Esophagus (tissue), 2 donors: ENCODE data around the gene PAIP2. TPM values are rescaled to one million over a fixed set of nuclear protein-coding genes. Genes with fewer than 3 reads are reported as not detected.
"Not testable (repeated sequence)": the region's sequence is repeated elsewhere in the genome, so short reads cannot be mapped to it uniquely, and the experiment has no call there.

ENCODE experiments used
- H3K27ac ChIP-seq, 2 donors: one replicate each; pipeline ENCODE4 v1.5.1; 2013; ENCODE audit warnings: low read depth in 2 of 2, mild to moderate bottlenecking in 2 of 2, inconsistent platforms in 1 of 2, low read length in 1 of 2, moderate library complexity in 1 of 2
- H3K27me3 ChIP-seq, 2 donors: one replicate each; pipeline ENCODE4 v1.6.1; 2013; ENCODE audit warnings: low read length in 2 of 2, control low read depth in 1 of 2, mild to moderate bottlenecking in 1 of 2; ENCODE audit not compliant: insufficient read depth in 2 of 2, control insufficient read depth in 1 of 2
- H3K36me3 ChIP-seq, 2 donors: one replicate each; pipeline ENCODE4 v1.6.1; 2013; ENCODE audit warnings: low read length in 1 of 2; ENCODE audit not compliant: control insufficient read depth in 2 of 2, insufficient read depth in 2 of 2
- H3K4me1 ChIP-seq, 2 donors: one replicate each; pipeline ENCODE4 v1.6.1; 2013; ENCODE audit warnings: low read length in 1 of 2; ENCODE audit not compliant: control insufficient read depth in 2 of 2, insufficient read depth in 2 of 2
- H3K4me3 ChIP-seq, 2 donors: one replicate each; pipeline ENCODE4 v1.5.1; 2013; ENCODE audit warnings: low read length in 2 of 2, mild to moderate bottlenecking in 2 of 2, low read depth in 1 of 2, moderate library complexity in 1 of 2
- H3K9me3 ChIP-seq, 2 donors: one replicate each; pipeline ENCODE4 v1.6.1; 2013; ENCODE audit warnings: mild to moderate bottlenecking in 2 of 2, low read depth in 1 of 2, low read length in 1 of 2, moderate library complexity in 1 of 2; ENCODE audit not compliant: control insufficient read depth in 2 of 2, insufficient read depth in 1 of 2
- WGBS, 2 donors: extraction: QIAGEN DNeasy Blood & Tissue Kit; methylation state at CpG; one replicate each; pipeline ENCODE4 v1.1.7; 2013; 5-methylcytosine and 5-hydroxymethylcytosine counted together
- polyA plus RNA-seq, 2 donors: library from polyadenylated mRNA; stranded (reverse); fragments of 200-250 nt; gene quantifications; one replicate each; pipeline ENCODE4 v1.2.3, GENCODE V29; 2013
- donor health status: healthy with polysubstance abuse.
- donor health status: Bipolar disorder and iron deficiency.

PAIP2 gene
- polyA plus RNA-seq, 2 donors = 37.4 to 53.6 TPM

DNA sequence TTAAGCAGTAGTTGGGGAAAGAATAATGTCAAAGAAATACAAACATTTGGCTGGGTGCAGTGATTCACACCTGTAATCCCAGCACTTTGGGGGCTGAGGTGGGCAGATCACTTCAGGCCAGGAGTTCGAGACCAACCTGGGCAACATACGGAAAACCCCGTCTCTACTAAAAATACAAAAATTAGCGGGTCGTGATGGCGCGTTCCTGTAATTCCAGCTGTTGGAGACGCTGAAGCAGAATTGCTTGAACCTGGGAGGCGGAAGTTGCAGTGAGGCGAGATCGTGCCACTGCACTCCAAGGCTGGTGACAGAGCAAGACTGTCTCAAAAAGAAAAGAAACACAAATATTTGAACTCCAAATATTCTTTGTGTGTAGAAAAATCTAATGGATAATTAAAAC lies 43.4 kb upstream of the PAIP2 start:
- Histone ChIP-seq H3K4me1 (peaks cover 2 to 5% of the 10 kb centered on the region in 2 donors), H3K9me3 (no peaks in the 10 kb centered on the region), H3K27ac (peak overlapping the region in 1 of 2 donors; percentile 16), H3K27me3 (no peaks in the 10 kb centered on the region), H3K36me3 (no peaks in the 10 kb centered on the region), H3K4me3 (no peak overlapping the region)
- WGBS, 2 donors = 46 to 48% methylated on average over 11 of the region's 11 CpGs

GRCh38 chr5:139299486-139299885 lies 42.2 kb upstream of the PAIP2 start:
- H3K9me3 ChIP-seq = no peaks in the 10 kb centered on the region
- H3K27ac ChIP-seq = no peak overlapping the region
- WGBS, 2 donors = 43 to 44% methylated on average over 4 of the region's 4 CpGs
- H3K4me1 ChIP-seq = peaks cover 2 to 10% of the 10 kb centered on the region in 2 donors
- no peaks in the 10 kb centered on the region for H3K27me3 ChIP-seq
- H3K4me3 ChIP-seq = no peak overlapping the region
- no peaks in the 10 kb centered on the region for H3K36me3 ChIP-seq

DNA sequence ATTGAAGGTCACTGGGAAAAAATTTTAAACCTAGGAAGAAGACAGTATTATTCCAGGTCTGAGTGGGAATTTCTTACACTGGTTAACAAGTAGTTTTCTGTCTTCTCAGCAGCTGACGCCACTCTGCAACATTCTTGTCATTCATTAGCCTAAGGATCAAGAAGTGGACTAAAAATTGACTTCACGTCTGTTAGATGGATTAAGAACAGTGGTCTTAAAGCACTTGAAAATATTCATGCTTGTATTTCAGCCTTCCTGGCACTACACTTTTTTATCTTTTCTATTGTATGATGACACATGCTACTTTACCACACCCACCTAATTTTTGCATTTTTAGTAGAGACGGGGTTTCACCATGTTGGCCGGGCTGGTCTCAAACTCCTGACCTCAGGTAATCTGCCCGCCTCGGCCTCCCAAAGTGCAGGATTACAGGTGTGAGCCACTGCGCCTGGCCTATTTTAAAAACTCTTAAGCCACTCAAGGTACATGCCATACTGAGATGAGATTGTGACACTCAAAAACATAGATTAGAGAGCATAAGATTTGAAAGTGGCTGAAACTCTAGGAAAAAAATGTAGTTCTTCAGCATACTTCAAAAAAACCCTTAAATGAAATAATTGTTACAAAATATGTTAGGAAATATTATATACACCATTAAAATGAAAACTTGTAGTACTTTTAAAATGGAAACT lies 39.7 kb upstream of the PAIP2 start:
- H3K36me3 ChIP-seq = no peaks in the 10 kb centered on the region
- 53 to 55% methylated on average over 7 of the region's 7 CpGs for WGBS, 2 donors
- no peak overlapping the region for H3K27ac ChIP-seq
- H3K27me3 ChIP-seq = no peaks in the 10 kb centered on the region
- no peaks in the 10 kb centered on the region for H3K9me3 ChIP-seq
- peaks cover 2 to 6% of the 10 kb centered on the region in 2 donors for H3K4me1 ChIP-seq
- no peak overlapping the region for H3K4me3 ChIP-seq

- WGBS, 2 donors = 26 to 33% methylated on average over 3 of the region's 3 CpGs
Measured at GRCh38 chr5:139304391-139305324, 37.0 kb upstream of the PAIP2 start.

GRCh38 chr5:139306197-139306596 lies 35.5 kb upstream of the PAIP2 start:
- Histone ChIP-seq H3K27me3 (no peaks in the 10 kb centered on the region), H3K9me3 (no peaks in the 10 kb centered on the region), H3K4me1 (peaks cover 0 to 7% of the 10 kb centered on the region in 2 donors), H3K36me3 (no peaks in the 10 kb centered on the region), H3K27ac (no peak overlapping the region), H3K4me3 (no peak overlapping the region)
- 14 to 24% methylated on average over 1 of the region's 1 CpG for WGBS, 2 donors

More at GRCh38 chr5:139304391-139305324, 37.0 kb upstream of the PAIP2 start:
- no peaks in the 10 kb centered on the region for H3K9me3 ChIP-seq
- H3K4me3 ChIP-seq = no peak overlapping the region
- H3K27me3 ChIP-seq = no peaks in the 10 kb centered on the region
- no peaks in the 10 kb centered on the region for H3K36me3 ChIP-seq
- no peak overlapping the region for H3K27ac ChIP-seq
- H3K4me1 ChIP-seq = peaks cover 2 to 8% of the 10 kb centered on the region in 2 donors

- 56 to 64% methylated on average over 3 of the region's 3 CpGs for WGBS, 2 donors
- no peak overlapping the region for H3K4me3 ChIP-seq
- H3K27ac ChIP-seq = no peak overlapping the region
- H3K9me3 ChIP-seq = no peaks in the 10 kb centered on the region
- H3K4me1 ChIP-seq = peaks cover 0 to 7% of the 10 kb centered on the region in 2 donors
- H3K27me3 ChIP-seq = no peaks in the 10 kb centered on the region
- H3K36me3 ChIP-seq = no peaks in the 10 kb centered on the region
Measured at GRCh38 chr5:139306628-139307379, 34.9 kb upstream of the PAIP2 start.

- no peaks in the 10 kb centered on the region for H3K9me3 ChIP-seq
- peaks cover 0 to 5% of the 10 kb centered on the region in 2 donors for H3K4me1 ChIP-seq
- no peaks in the 10 kb centered on the region for H3K36me3 ChIP-seq
- no peak overlapping the region for H3K4me3 ChIP-seq
- no peak overlapping the region for H3K27ac ChIP-seq
- H3K27me3 ChIP-seq = no peaks in the 10 kb centered on the region
Measured at GRCh38 chr5:139308797-139309196, 32.9 kb upstream of the PAIP2 start.

DNA sequence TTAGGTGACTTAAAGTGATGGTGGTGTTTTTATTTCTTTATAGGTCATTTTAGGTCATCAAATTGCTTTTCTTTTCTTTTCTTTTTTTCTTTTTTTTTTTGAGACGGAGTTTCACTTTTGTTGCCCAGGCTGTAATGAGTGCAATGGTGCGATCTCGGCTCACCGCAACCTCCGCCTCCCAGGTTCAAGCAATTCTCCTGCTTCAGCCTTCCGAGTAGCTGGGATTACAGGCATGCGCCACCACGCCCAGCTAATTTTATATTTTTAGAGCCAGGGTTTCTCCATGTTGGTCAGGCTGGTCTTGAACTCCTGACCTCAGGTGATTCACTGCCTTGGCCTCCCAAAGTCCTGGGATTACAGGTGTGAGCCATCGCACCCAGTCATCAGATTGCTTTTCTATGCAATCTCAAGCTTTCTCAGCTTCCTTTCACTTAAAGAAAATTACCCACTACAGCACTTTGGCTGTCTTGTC lies 30.9 kb upstream of the PAIP2 start:
- not testable (repeated sequence) for H3K9me3 ChIP-seq, H3K27me3 ChIP-seq, H3K4me3 ChIP-seq, H3K4me1 ChIP-seq, H3K27ac ChIP-seq, H3K36me3 ChIP-seq
- WGBS, 2 donors = 74 to 78% methylated on average over 9 of the region's 9 CpGs

DNA sequence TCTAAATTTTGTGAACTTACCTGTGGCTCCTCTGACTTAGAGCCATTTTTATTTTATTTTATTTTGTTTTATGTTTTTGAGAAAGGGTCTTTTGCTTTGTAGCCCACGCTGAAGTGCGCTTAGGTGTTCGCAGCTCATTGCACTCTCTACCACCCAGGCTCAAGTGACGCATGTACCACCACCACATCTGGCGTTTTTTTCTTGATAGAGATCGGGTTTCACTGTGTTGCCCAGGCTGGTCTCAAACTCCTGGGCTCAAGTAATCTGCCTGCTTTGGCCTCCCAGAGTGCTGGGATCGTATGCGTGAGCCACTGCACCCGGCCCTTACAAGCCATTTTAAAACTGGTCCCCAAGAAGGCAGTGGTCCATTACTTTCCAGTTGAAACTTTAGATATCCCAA lies 29.6 kb upstream of the PAIP2 start:
- H3K36me3 ChIP-seq = peaks cover 2 to 5% of the 10 kb centered on the region in 2 donors
- no peak overlapping the region for H3K4me3 ChIP-seq
- H3K4me1 ChIP-seq = peaks cover 0 to 3% of the 10 kb centered on the region in 2 donors
- H3K9me3 ChIP-seq = no peaks in the 10 kb centered on the region
- WGBS, 2 donors = 90 to 93% methylated on average over 9 of the region's 9 CpGs
- no peak overlapping the region for H3K27ac ChIP-seq
- H3K27me3 ChIP-seq = no peaks in the 10 kb centered on the region
